8988T (cell line): Measurements from ENCODE around the gene KNCN.

Source experiments
- DNase-seq: peaks from one replicate; pipeline ENCODE4 v3.0.0; 2011

Gene KNCN

DNA sequence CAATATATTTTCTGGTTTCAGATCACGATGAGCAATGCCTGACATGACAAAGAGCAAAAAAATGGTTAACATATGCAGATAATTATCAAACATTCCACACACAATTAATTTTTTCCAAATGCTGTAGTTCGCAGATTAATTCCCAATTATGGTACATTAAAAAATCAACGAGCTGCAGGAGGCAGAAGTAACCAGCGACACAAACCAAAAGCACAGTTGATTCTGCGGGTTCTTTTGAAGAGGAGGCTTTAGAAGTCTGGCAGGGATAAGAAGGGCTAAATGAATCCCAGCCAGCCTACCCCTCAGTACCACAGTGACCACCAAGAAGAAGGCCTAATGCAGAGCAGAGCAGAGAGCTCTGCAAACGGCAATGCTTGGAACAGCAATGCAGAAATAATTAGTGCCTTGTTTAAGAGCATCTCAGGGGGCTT is 17.0 kb upstream of the KNCN start:
- DNase-seq = no peak

GRCh38 chr1:46563341-46563740 is 11.9 kb upstream of the KNCN start:
- DNase-seq = no peak

GRCh38 chr1:46562498-46562897 is 11.1 kb upstream of the KNCN start:
- DNase-seq = no peak

DNA sequence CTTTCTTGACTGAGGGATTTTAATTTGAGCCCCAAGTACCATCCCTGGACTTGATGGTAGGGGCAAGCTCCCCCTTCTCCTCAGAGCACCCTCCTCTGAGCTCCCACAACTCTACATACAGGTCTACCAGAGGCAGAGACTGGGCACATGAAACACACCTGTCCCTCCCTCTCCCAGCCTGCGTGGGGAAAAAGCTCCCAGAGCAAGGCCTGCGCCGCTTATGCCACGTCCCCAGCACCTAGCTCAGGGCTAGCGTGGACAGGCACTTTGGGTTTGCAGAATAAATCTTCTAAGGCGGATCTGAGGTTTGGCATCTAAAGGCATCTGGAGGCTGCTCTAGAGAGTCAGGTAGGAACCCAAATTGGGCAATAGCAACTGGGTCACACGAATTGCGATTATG is 7.5 kb upstream of the KNCN start:
- no peak for DNase-seq

- DNase-seq = no peak
Measured at GRCh38 chr1:46558141-46558963, 6.9 kb upstream of the KNCN start.

GRCh38 chr1:46557403-46557802 is 6.0 kb upstream of the KNCN start:
- DNase-seq = no peak

GRCh38 chr1:46556822-46557221 is 5.4 kb upstream of the KNCN start:
- no peak for DNase-seq

DNA sequence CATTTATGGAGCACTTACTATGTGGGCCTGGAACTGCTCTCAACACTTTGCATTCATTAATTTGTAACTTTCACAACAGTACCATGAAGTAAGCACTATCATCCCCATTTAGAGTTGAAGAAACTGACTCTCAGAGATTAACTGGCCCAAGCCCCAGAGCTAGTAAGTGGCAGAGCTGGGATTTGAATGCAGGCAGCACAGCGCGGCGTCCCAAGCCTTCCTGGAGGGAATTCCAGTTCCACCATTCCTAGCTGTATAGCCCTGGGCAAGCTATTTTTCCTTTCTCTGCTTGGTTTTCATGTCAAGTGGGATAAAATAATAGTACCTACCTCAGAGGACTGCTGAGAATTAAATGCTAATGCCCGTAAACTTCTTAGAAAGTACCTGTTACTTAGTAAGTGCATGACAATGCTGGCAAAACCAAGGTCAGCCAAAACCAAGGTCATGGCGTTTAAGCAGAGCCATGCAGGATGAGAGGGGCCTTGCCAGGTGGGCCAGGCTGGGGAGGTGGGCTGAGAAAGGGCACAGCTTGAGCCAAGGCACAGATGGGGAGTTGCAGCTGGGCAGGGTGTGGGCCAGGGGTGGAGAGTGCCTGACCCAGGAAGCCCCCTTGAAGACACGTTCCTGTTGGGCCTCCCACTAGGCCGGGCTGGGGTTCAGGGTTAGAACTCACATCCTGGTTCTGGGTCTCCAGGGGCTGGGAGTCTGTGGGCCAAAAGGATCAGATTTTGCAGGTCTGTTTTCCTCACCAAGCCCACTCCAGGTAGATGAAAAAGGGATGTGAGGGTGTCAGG is 4.6 kb upstream of the KNCN start:
- no peak for DNase-seq

DNA sequence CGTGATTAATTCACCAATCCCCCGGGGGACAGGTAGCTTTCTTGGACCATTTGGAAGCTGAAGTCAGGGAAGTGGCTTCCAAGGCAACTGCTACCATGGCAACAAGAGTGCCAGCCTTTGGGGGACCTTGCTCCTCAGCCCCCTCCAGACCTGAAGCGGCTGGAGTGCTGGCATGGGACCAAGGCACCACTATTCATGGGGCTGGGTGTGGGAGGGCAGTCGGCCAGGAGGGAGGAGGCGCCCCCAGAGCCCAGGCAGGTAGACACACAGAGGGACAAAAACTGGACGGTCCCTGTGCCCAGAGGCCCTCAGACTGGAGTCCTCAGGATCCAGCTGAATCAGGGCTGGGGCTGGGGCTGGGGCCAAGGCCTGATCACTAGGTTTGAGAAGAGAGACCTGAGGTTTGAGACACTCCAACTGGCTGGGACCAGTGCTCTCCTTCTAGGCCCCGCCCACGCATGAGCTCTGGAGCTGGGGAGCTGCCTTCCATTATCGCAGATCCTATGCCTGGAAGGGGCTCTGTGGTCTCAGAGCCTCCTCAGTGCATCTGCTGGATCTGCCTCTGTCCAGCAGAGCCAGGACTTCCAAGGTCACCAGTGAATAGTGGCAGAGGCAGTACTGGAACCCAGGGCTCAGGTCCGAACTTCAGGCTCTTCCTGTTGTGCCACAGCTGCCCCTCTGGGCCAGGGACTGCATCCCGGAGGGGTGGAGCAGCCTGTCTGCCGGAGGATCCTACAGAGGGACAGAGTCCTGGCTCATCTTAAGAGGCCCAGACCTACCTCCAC is 3.3 kb upstream of the KNCN start:
- no peak for DNase-seq

GRCh38 chr1:46554236-46554596 is 2.8 kb upstream of the KNCN start:
- no peak for DNase-seq

- no peak for DNase-seq
Measured at GRCh38 chr1:46553506-46553905, 2.1 kb upstream of the KNCN start.

- DNase-seq = no peak
Measured at GRCh38 chr1:46552357-46553237, 1.1 kb upstream of the KNCN start.

DNA sequence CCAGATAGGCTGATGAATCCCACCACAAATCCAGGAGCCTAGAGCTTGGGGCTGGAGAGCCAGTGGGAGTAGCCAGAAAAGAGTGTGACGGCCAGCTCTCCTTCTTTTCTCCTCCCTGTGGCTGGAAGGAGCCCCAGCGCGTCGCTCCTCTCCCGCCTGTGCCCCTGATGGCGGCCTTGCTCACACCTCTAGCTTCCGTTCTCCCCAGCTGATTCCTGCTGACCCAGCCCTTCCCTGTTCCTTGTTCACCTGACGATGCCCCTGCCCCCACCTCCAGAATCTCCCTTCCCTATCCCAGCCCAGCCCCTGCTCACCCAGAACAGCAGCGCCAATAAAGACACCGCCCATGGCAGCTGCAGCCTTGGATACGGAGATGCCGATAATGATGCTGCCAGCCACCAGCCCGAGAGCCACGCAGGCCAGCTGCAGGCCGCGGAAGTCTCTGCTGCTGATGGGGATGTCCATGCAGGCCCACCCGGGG is 656 bp downstream of the KNCN start:
- no peak for DNase-seq

DNA sequence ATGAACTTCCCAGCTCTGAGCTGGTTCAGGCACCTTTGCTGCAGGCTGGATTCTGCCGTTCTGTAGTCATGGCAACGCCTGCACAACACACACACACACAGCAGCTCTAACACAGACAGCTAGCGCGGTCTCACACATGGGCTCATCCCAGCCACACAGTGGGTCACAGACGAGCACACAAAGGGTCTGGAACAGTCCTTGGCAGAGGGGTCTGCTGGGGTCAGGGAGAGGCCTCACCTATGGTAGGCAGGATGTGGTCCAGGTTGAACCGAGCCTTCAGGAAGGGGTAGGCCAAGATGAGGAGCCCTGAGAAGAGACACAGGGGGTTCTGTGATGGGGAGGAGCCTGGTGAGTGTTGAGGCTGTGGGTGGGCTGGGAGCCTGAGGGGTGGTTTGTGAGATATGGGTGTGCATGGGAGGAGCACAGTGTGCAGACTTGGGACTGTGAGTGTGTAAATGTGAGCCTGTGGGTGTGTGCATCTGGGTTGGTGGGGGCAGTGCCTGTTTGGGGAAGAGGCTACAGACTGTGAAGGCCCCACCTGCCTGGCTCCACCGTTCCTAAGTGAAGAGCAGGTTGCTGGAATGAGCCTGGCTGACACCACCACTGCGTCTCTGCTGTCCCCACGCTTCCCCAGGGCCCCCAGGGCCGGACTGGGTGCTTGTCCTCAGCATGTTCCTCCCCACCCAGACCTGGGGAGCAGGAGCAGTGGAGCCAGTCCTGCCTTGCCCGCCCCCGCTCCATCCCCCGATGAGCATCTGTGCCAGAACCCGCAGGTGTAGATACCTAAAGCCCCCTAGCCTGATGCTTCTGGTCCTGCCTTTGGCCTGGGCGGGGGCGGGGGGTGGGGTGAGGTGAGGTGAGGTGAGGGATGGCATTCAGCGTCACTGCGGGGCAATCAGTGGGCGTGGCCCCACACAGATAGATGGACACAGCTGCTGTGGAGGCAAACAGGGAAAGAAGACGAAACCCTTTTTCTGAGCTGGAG is 1.5 kb downstream of the KNCN start:
- no peak for DNase-seq

DNA sequence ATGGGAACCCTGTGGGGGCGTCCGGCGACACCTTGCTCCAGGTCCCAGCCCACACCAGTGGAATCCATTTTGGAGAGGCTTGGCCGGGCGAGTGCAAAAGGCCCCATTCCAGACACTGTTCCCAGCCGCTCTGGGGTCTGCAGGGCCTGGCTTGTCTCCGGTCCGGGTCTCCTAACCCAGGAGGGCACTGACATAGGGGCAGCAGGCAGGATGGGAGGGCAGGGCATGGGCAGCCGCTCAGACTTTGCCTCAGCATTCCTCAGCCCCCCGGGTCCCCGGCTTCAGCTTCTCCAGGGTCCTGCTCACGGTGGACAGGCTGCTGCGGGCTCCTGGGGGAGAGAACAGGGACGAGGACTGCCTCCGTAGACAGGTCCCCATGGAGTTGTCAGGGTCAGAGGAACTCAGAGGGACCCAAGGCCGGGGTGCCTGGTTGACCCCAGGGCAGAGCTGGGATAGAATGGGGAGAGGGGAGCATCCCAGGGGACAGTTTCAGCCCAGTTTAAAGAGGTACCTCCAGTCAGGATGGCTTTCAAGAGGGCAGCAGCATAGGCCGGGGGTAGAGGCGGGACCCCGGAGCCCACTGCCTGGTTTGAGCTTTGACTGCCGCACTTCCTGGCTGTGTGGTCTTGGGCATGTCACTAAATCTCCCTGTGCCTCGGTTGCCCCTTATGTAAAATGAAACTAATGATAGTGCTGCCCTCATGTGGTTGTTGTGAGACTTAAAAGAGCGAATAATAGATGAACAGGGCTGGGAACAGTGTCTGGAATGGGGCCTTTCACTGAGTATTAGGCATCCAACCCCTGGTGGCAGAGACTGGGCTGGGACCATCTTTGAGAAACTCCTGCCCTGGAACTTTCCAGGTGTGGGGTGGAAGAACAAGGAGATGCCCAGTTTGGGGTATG is 3.7 kb downstream of the KNCN start:
- peak; percentile 59 for DNase-seq

DNA sequence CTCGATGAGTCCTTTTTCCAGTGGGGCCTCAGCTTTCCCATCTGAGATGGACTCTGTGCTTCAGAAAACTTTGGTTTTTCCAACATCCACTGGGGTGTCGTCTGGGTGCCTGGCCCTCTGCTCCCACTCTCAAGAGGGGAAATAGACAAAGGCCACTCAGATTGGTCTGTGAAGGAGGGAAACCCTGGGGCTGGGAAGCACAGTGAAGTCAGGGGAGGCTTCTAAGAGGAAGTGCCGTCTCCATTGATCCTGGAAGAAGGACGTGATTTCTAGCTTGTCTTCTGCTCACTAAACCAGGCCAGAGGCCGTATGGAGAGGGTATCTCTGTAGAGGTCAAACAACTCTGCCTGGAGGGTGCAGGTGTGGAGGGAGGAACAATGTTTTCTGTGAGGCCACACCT is 5.2 kb downstream of the KNCN start:
- no peak for DNase-seq

GRCh38 chr1:46545784-46546183 is 5.7 kb downstream of the KNCN start:
- no peak for DNase-seq

DNA sequence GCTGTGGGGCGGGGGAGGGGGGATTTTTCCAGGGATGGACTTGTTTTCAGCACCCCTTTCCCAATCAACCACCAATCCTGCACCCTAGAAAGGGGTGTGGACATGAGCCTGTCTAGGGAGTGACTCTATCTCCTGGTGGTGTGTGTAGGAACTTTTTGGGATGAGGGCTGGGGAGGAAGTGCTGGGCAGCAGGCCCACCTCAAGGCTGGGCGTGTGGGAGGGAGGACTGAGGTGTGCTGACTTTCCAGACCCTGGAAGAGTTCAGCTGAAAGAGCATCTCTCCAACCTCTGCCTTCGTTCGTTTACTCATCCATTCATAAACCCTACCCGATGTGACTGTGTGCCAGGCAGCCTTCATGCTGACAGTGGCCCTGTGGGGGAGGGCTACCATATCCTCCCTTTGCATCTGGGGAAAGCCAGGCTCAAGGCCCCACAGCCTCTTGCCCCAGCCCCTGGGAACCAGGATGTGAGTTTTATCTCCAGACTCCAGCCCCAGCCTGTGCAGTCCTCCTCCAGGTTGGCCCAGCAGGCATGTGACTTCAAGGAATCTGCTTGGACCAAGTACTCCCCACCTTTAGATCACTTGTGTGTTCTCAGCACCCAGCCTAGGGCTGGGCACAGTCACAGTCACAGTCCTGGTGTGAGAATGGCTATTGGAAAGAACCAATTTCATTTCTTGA is 6.7 kb downstream of the KNCN start:
- no peak for DNase-seq
